Fibroblast of skin of abdomen (primary cell): ENCODE results near the gene INTS7.

Experiments used
- DNase-seq: peaks from one replicate; pipeline ENCODE4 v3.0.0-alpha.2; 2013

The INTS7 gene

DNA sequence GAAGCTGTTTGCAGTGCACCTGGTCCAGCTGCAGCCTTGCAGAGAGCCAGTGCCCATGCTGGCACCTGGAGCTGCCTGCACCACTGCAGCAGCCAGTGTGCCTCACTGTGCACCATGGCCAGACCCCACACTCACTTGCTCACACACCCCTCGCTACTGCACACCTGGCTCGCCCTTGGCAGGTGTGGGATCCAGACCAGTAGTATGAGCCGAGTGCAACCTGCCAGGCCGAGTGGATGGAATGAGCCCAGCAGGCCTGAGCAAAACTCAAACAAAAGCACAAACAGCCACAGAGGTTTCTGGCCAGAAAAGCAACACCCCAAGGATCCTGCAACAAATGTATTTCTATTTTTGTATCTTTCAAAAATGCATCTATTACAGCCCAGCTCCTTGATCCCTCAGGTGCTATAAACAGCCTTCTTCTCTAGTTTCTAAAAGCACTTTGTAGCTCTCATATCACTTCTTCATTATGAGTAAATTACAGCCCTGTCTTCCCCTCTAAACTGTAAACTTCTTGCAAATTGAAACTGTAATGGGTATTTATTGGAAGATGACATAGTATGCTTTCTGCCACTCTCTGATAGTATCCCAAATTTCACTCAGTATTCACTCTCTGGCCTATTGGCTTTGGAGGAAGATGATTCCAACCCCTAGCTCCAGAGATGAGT lies 132.6 kb downstream of the INTS7 start:
- no peak for DNase-seq

DNA sequence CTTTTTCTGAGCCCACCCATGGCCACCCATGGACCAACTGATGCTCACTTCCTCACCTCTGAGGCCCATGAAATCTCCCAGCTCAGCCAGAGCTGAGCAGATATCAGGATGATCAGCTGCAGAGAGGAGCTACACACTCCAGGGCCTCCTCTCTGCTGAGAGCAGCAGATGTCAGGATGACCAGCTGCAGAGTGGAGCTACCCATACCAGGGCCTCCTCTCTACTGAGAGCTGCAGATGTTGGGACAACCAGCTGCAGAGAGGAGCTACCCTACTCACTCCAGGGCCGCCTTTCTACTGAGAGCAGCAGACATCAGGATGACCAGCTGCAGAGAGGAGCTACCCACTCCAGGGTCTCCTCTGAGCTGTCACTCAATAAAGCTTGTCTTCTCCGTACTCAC lies 133.4 kb downstream of the INTS7 start:
- DNase-seq = no peak

DNA sequence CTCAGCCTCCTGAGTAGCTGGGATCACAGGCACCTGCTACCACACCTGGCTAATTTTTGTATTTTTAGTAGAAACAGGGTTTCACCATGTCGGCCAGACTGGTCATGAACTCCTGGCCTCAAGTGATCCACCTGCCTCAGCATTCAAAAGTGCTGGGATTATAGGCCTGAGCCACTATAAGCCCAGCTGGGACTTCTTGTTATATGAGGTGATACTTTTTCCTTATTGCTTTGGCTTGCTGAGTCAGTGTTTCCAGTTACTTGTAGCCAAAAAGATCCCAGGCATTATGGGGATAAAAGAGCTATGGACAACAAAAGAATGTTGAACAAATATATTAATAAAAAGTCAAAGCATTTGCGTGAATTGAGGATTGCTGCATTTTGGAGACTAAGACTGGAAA lies 134.9 kb downstream of the INTS7 start:
- no peak for DNase-seq

DNA sequence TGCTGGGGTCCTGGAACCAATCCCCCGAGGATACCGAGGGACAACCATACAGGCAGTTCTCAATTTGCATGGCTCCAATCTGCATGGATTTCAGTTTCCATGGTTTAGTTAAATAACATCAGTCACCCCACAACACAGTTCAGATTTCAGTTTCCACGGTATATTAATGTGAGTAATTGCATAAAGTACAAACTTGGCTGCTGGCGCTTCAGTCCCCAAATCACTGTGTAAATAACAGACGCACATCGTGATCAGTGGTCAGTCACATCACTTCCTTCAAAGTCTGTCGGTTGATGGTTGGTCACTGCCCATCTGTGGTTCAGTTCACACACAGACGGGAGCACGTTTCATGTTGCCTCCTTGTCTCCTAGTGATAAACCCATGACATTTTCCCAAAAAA lies 138.4 kb downstream of the INTS7 start:
- DNase-seq = no peak

DNA sequence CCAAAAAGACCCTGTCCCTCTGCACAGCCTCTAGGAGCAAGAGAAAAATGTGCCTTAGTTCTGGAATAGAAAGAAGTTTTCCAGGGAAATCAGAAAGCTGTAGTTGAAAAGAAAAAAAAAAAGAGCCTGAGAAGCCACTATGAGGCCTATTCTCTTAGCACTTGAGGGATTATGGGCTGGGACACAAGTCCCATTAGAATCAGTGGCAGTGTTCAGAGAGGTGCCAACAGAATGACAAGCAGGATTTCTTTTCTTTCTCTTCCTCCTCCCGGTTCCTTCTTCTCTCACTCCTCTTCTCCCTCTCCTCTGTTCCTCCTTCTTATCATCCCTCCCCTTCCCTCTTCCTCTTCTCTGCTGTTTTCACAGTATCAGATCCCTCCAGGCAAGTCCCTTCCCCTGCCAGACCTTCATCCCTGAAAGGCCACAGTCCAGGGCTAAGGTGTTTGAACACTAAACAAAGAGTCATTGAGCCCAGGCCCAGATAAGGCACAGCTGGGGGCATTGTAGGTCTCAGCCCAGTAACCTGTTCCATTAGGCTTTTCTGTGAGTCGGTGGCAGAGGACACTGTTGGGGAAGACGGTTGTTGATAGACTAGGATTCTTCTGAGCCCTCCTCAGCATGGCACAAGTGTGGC lies 140.1 kb downstream of the INTS7 start:
- DNase-seq = no peak

DNA sequence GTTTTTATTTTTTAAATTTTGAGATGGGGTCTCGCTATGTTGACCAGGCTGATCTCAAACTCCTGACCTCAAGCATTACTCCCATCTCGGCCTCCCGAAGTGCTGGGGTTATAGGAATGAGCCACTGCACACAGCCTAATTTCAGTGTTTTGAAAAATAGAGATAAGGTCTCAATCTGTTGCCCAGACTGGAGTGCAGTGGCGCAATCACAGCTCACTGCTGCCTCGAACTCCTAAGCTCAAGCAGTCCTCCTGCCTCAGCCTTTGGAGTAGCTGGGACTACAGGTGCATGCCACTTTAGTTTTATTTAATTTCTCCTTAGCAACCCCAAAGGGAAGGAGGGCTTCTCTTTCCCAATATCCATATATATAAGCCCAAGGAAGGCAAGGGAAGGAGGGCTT lies 141.0 kb downstream of the INTS7 start:
- DNase-seq = no peak

DNA sequence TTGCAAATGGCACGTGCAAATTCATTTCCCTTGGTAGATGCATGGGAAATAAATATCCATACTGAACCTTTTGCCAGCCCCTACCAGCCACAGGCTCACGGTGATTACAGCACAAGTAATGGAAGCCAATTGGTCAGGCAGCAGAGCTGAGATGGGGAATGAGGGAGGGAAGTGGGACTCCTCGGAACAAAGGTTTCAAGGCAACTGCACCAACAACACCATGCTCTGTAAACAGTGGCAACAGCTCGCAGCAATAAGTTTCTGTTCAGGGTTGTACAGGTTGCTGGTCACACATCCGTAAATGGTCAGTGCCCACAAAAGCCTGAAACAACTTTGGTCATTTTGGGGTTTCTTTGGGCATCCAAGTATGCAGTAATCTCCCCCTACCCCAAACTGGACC lies 142.1 kb downstream of the INTS7 start:
- DNase-seq = no peak

DNA sequence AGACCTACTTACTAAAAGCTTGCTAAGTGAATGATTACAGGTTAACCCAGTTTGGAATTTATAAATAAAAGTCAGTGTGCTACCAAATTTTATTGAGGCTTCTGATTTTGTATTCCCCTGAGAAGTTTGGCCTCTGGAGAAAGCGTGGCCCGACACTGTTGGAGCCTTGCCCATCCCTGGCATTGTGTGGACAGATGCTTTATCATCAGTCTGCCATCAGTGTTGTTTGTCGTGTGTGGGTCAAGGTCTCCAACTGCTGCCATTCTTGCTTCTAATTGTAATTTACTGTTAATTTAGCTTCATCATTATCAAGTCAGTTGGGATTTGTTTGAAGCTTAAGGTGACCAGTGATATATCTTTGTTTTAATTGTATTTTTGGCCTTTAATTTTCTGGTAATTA lies 142.8 kb downstream of the INTS7 start:
- DNase-seq = no peak

DNA sequence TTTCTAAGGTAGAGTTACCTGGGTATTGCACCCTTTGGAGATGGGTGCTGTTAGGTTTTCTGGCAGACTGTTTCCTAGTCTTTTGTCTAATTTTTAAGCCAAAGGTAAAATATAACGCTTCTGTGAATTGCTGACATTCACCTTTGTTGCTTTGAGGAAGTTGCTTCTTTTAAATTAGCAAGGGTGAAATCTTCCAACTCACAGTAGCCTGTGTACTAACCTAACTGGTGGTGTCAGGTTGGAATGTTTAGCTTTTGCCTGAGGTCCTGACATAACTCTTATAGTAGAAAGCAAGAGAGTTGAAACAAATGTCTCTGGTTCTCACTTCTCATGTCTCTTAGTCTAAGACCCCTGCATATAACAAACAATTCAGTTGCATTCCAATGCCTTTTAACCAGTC lies 143.6 kb downstream of the INTS7 start:
- no peak for DNase-seq
